GM10266 (cell line): ENCODE results near the gene HDAC4.

Experiments used
- DNase-seq: peaks from one replicate; pipeline ENCODE4 v3.0.0; 2012; ENCODE audit errors: extremely low spot score
- CTCF ChIP-seq: IDR thresholded peaks from 2 replicates; pipeline ENCODE4 v1.5.1; 2012; ENCODE audit warnings: mild to moderate bottlenecking, low read depth; ENCODE audit not compliant: control insufficient read depth, insufficient read depth; ENCODE audit errors: missing control alignments

HDAC4 gene

GRCh38 chr2:239079671-239080294, 321.0 kb downstream of the HDAC4 start:
- no peak for TF ChIP-seq CTCF
- DNase-seq: no peak

GRCh38 chr2:239078128-239078924, 322.5 kb downstream of the HDAC4 start:
- TF ChIP-seq CTCF: no peak
- DNase-seq: no peak

GRCh38 chr2:239077260-239077659, 323.6 kb downstream of the HDAC4 start:
- TF ChIP-seq CTCF: no peak
- no peak for DNase-seq

DNA sequence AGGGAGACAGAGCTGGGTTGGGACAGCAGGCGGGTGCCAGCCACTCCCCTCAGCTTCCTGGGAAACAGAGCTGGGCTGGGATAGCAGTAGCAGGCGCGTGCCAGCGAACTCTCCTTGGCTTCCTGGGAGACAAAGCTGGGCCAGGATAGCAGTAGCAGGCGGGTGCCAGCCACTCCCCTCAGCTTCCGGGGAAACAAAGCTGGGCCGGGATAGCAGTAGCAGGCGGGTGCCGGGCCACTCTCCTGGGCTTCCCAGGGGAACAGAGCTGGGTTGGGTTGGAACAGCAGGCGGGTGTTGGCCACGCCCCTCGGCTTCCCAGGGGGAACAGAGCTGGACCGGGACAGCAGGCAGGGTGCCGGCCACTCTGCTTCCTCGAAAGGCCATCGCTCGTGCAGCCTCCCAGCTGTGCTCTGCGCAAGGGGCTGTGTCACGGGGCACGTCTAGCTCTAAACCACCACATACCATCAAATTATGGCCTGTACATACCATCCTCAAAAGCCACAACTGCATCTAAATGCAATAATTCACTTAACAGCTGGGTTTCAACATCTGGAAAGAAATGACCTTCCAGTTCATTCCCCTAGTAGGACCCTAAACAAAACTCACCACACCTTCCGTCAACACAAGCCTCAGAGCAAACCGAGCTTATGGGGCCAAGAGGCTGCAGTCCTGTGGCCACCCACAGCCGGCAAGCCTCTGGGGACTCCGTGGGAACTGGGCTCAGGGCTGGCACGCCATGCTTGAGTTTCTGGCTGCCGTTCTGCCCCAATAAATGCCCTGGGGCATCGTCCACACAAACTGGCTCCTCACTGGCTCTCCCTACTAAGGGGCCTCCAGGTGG, 324.7 kb downstream of the HDAC4 start:
- DNase-seq: no peak
- no peak for TF ChIP-seq CTCF

- TF ChIP-seq CTCF: no peak
- DNase-seq: no peak
These were observed 326.9 kb downstream of the HDAC4 start for GRCh38 chr2:239073745-239074530.

- TF ChIP-seq CTCF: no peak
- no peak for DNase-seq
These were observed 327.6 kb downstream of the HDAC4 start for GRCh38 chr2:239073270-239073669.
